Adipose tissue (tissue), 3 donors: ENCODE data around the gene BMP7. TPM values are rescaled to one million over a fixed set of nuclear protein-coding genes. Genes with fewer than 3 reads are reported as not detected.

Experiments used
- H3K27ac ChIP-seq: one replicate; pipeline ENCODE4 v1.5.1; 2013; ENCODE audit warnings: low read depth, low read length
- WGBS, 3 donors: extraction: QIAGEN DNeasy Blood & Tissue Kit; methylation state at CpG; one replicate each; pipeline ENCODE4 v1.1.7; 2013; 5-methylcytosine and 5-hydroxymethylcytosine counted together
- polyA plus RNA-seq, 3 donors: library from polyadenylated mRNA; stranded (reverse); fragments of 200-250 nt; gene quantifications; one replicate each; pipeline ENCODE4 v1.2.3, GENCODE V29; 2013
- donor health status: healthy with polysubstance abuse.
- donor health status: Bipolar disorder and iron deficiency.
- donor health status: healthy.

Gene BMP7
- polyA plus RNA-seq, 3 donors, result 0.41 to 1.1 (median 0.43) TPM

- WGBS, 3 donors, result 85 to 86% (median 85%) methylated on average over 19 of the region's 19 CpGs
- H3K27ac ChIP-seq, result no peak overlapping the region
These were observed 44.4 kb downstream of the BMP7 start for GRCh38 chr20:57221916-57222630.

GRCh38 chr20:57220337-57221145 is 45.9 kb downstream of the BMP7 start:
- 74 to 84% (median 76%) methylated on average over 14 of the region's 14 CpGs for WGBS, 3 donors

DNA sequence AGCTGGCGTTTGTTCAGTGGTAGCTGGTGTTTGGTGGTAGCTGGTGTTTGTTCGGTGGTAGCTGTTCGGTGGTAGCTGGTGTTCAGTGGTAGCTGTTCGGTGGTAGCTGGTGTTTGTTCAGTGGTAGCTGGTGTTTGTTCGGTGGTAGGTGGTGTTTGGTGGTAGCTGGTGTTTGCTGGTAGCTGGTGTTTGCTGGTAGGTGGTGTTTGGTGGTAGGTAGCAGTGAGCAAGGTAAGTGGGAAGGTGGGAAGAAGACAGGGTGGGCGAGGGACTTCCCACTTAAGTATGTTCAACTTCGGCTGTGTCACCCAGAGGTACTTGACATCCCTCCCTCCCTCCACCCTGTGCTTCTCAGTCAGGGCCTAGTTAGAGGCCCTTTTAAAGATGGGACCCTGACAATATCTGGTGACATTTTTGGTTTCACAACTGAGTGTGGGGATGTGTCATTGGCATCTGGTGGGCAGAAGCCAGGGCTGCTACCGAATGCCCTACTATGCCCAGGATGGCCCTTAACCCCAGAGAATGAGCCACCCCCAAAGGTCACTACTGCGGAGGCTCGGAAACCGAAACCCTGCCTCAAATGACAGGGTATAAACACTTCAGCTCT is 47.3 kb downstream of the BMP7 start:
- H3K27ac ChIP-seq, result no peak overlapping the region
- WGBS, 3 donors, result 88 to 96% (median 92%) methylated on average over 11 of the region's 11 CpGs

More at GRCh38 chr20:57220337-57221145, 45.9 kb downstream of the BMP7 start:
- no peak overlapping the region for H3K27ac ChIP-seq

- 62 to 95% (median 94%) methylated on average over 5 of the region's 5 CpGs for WGBS, 3 donors
- no peak overlapping the region for H3K27ac ChIP-seq
These were observed 48.0 kb downstream of the BMP7 start for GRCh38 chr20:57218489-57218888.

DNA sequence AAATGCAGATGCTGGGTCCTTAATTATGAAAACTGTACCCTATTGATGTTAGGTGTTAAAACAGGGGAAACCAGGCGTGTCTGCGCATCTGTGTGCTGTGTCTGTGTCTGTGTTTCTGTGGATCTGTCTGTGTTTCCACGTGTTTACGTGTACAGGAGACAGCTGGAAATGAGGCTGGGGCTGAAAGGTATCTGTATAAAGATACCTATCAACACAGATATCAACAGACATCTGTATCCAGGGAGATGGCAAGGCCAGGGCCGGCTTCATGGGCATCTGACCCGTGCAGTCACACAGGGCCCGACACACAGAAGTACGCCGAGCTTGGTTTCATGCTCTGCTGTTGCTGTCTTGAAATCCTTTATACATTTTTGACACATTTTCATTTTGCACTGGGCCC is 48.6 kb downstream of the BMP7 start:
- H3K27ac ChIP-seq, result no peak overlapping the region
- 73 to 87% (median 84%) methylated on average over 9 of the region's 9 CpGs for WGBS, 3 donors

DNA sequence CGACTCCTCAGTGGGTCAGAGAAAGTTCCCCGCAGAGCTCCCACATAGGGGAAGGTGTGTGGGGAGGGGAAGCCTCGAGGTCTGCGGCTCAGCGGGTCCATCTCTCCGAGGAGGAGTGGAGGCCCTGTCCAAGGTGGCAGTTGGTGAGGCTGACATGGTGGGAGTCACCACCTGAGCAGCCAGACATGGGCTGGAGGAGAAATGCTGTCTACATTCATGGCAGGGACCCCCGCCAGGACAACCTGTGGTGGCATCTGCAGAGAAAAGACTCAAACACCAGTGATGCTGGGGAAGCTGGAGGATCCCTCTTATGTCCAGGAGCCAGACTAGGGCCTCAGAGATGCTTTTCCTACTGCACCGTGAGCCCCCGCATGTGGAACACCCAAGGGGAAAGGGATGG is 49.8 kb downstream of the BMP7 start:
- no peak overlapping the region for H3K27ac ChIP-seq
- 68 to 81% (median 80%) methylated on average over 9 of the region's 9 CpGs for whole genome bisulfite sequencing, 3 donors

- 82 to 86% (median 82%) methylated on average over 10 of the region's 10 CpGs for WGBS, 3 donors
- H3K27ac ChIP-seq, result no peak overlapping the region
These were observed 50.5 kb downstream of the BMP7 start for GRCh38 chr20:57215826-57216471.

DNA sequence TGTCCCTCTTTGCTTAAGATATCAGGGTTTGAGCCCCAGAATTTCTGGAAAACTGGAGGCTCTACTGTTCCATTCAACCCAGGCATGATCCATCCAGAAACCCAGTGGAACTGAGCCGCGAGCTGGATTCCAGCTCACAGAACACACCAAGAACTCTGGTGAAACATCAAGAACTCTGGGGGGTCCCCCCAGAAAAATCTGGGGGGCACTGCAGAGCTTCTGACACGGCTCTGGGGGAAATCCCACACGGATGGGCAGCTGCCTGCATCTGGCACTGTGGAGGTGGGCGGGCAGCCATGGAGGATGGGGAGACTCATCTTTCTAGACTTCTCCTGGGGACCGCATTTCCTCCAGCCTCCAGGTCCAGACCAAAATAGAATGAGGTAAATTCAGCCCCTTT is 51.0 kb downstream of the BMP7 start:
- no peak overlapping the region for H3K27ac ChIP-seq
- WGBS, 3 donors, result 81 to 87% (median 85%) methylated on average over 6 of the region's 6 CpGs

- 93 to 95% (median 93%) methylated on average over 2 of the region's 2 CpGs for WGBS, 3 donors
- H3K27ac ChIP-seq, result no peak overlapping the region
These were observed 51.5 kb downstream of the BMP7 start for GRCh38 chr20:57214948-57215347.

DNA sequence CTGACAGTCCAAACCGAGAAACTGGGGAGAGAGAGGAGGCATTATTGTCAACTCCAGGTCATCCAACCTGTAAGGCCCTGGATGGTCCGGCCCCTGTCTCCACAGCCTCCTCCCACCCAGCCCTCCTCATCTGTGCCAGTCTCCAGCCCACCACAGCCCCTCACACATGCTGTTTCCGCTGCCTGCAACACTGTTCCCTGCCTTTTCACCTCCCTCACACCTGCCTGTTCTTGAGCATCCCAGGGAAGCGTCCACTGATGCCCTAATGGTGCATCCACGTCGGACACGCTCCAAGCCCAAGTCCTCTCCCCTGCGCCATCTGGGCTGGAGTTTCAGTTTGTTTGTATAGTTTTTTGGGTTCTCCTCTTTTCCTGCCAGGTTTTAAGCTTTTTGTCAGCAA is 52.0 kb downstream of the BMP7 start:
- H3K27ac ChIP-seq, result no peak overlapping the region
- WGBS, 3 donors, result 87 to 96% (median 89%) methylated on average over 8 of the region's 8 CpGs

GRCh38 chr20:57213924-57214323 is 52.5 kb downstream of the BMP7 start:
- WGBS, 3 donors, result 94 to 96% (median 94%) methylated on average over 8 of the region's 8 CpGs
- H3K27ac ChIP-seq, result no peak overlapping the region

- H3K27ac ChIP-seq, result no peak overlapping the region
- WGBS, 3 donors, result 90 to 97% (median 95%) methylated on average over 6 of the region's 6 CpGs
These were observed 53.1 kb downstream of the BMP7 start for GRCh38 chr20:57213291-57213690.

DNA sequence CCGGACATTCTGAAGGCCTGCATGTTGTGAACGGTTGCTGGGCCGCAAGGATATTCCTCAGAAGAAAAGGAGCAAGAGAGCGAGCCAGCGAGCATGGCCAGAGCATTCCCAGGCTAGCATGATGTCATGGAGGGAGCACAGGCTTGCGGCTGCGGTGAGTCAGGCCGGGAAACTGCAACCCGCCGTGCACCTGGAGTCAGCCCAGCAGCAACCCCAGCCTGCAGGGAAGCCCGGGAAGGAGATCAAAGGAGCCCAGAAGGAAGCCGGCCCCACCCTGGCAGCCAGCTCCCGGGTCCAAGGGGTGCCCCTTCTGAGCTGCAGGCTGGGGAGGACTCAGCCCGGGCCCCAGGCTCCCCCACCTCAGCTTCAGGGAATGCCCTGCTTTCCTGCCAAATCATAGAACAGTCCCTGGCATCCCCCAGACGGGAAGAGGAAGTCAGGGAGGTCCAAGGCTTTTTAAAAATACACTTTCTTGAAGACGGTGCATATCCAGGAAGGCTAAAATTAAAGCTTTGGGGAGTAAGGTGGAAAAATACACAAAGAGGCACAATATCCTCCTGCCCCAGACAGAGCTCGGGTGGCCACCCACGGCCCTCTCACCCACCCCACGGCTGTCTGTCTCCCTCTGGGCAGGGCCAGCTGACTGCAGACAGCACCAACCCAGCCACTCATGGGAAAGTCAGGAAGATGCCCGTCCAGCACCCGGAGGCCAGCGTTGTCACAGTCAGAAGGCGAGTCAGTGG is 53.7 kb downstream of the BMP7 start:
- no peak overlapping the region for H3K27ac ChIP-seq
- WGBS, 3 donors, result 24 to 28% (median 27%) methylated on average over 23 of the region's 23 CpGs

GRCh38 chr20:57211908-57212533 is 54.4 kb downstream of the BMP7 start:
- H3K27ac ChIP-seq, result no peak overlapping the region
- 68 to 80% (median 76%) methylated on average over 25 of the region's 25 CpGs for WGBS, 3 donors

DNA sequence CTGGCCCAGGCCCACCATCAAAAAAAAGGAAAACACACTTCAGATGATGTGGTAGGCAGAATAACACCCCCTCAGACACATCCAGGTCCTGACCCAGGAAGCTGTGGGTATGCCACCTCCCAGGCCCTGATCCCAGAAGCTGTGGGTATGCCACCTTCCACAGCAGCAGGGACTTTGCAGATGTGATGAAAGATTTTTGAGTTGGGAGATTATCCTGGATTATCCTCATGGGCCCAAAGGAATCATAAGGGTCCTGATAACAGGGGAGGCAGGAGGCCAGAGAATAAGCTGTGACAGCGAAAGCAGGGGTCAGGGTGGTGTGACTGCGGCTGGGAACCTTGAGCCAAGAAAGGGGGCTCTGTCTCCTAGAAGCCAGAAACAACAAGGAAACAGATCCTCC is 55.0 kb downstream of the BMP7 start:
- H3K27ac ChIP-seq, result no peak overlapping the region
- WGBS, 3 donors, result 86 to 93% (median 89%) methylated on average over 2 of the region's 2 CpGs

DNA sequence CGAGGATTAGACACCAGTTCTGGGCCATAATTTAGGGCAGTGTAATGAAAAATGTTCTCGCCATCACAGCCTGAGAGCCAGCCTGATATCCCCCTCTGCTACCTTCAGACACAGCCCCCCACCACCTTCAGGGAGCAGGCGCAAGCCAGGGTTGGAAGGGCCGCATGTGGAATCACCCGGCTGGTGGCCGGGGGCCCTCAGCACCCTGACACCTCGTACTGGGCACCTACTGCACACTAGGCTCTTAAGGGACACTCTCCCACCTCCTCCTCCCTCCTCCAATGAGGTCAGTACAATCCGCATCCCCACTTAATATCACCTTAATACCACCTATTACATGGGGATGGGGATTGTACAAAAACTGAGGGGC is 55.5 kb downstream of the BMP7 start:
- 91 to 96% (median 92%) methylated on average over 8 of the region's 8 CpGs for WGBS, 3 donors
- H3K27ac ChIP-seq, result no peak overlapping the region

DNA sequence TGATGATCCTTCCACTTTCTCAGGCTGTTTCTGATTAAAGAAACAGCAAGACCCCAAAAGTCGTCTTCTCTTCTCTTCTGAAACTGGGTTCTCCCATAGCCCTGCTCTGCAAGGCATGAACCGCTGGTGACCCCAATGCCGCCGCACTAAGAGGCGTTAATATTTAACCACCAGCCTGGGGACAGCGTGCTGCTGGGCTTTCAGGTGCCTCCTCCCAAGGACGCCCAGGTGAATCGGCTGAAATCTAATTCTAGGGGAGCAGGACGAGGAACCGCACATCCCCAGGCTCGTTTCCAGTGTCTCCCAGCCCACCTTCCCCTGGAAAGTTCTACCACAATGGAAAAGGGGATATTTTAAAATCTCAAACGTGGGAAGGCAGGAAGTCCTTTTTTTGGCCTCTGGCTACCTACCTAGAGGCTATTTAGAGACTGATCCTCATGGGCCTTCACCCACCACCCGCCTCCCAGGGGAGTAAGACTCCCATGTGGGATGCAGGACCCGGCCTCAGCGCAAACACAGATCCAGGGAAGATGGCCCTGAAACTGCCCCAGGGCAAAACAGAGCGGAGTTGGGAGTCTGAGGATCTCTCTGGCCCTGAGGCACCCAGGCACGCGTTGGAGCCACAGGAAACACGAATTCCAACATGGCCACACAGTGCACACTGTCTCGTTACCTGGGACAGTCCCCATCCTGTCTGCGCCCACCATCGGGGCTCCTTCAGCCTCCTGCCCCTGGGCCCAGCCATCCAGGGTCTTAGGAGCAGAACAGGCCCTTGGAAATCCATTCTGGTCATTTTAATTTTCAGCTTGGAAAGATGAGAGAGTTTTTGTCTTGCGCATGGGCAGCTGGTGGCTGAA is 56.2 kb downstream of the BMP7 start:
- WGBS, 3 donors, result 46 to 81% (median 79%) methylated on average over 23 of the region's 23 CpGs
- no peak overlapping the region for H3K27ac ChIP-seq
